Transverse colon (tissue), 4 donors: ENCODE data around the gene ANO9. TPM values are rescaled to one million over a fixed set of nuclear protein-coding genes. Genes with fewer than 3 reads are reported as not detected.

Source experiments
- DNase-seq: peaks from one replicate; pipeline ENCODE4 v3.0.0-alpha.2; 2019
- H3K27ac ChIP-seq, 4 donors: fragments of 200-600 bp; sonication (generic); 2 replicates each; pipeline ENCODE4 v1.5.1; 2016 to 2018; ENCODE audit warnings: inconsistent platforms in 4 of 4
- H3K27me3 ChIP-seq: fragments of 200-600 bp; sonication (generic); 2 replicates; pipeline ENCODE4 v1.5.1; 2017; ENCODE audit warnings: inconsistent platforms
- H3K36me3 ChIP-seq, 4 donors: fragments of 200-600 bp; sonication (generic); 2 replicates each; pipeline ENCODE4 v1.5.1; 2017 to 2019; ENCODE audit warnings: inconsistent platforms in 4 of 4
- H3K4me1 ChIP-seq, 4 donors: fragments of 200-600 bp; sonication (generic); 2 replicates each; pipeline ENCODE4 v1.5.1; 2017 to 2020; ENCODE audit warnings: inconsistent platforms in 4 of 4
- H3K4me3 ChIP-seq, 4 donors: fragments of 200-600 bp; sonication (generic); 1 replicate in 1 of 4; 2 replicates in 3 of 4; pipeline versions ENCODE4 v1.5.1 to v1.6.1; 2017 to 2019; ENCODE audit warnings: inconsistent platforms in 4 of 4
- H3K9me3 ChIP-seq, 2 donors: fragments of 200-600 bp; sonication (generic); 2 replicates each; pipeline ENCODE4 v1.5.1; 2017 to 2019; ENCODE audit warnings: inconsistent platforms in 2 of 2
- CTCF ChIP-seq, 5 experiments: fragments of 200-600 bp in 3 of 5; fragments of 450-650 bp in 2 of 5; sonication (generic) in 3 of 5; IDR thresholded peaks; 1 replicate in 2 of 5; 2 replicates in 3 of 5; pipeline ENCODE4 v1.5.1; 2016 to 2017; ENCODE audit warnings: antibody characterized with exemption in 5 of 5, inconsistent platforms in 3 of 5, mild to moderate bottlenecking in 2 of 5, moderate library complexity in 1 of 5
- EP300 ChIP-seq: sonication (generic); formaldehyde crosslinking; IDR thresholded peaks from one replicate; pipeline ENCODE4 v1.6.1; 2017; ENCODE audit warnings: antibody characterized with exemption, low read depth
- POLR2A ChIP-seq: fragments of 450-650 bp; IDR thresholded peaks from one replicate; pipeline ENCODE4 v1.6.1; 2016; ENCODE audit warnings: antibody characterized with exemption, mild to moderate bottlenecking, moderate library complexity
- POLR2AphosphoS5 ChIP-seq, 3 donors: sonication (generic); formaldehyde crosslinking; IDR thresholded peaks; one replicate each; pipeline ENCODE4 v1.6.1; 2016; ENCODE audit warnings: antibody characterized with exemption in 3 of 3
- WGBS, 2 donors: methylation state at CpG; one replicate each; pipeline ENCODE4 v1.1.5; 2018; ENCODE audit warnings: low coverage in 1 of 2; 5-methylcytosine and 5-hydroxymethylcytosine counted together
- in situ Hi-C, 4 donors: fragments of 200-750 bp; cut with MboI; loops; one replicate each; pipeline versions ENCODE4 v1.15.0 to v1.15.1; 2017; ENCODE audit warnings: low sequenced_read_pairs in 3 of 4, low pct_ligation_motif_present in 1 of 4, low pct_unique_long_range_greater_than_20kb in 1 of 4
- intact Hi-C: fragments of 100-400 bp; cut with DNase I; formaldehyde crosslinking; loops from one replicate; pipeline ENCODE4 v1.15.1; 2023; ENCODE audit warnings: low total_unique reads
- total RNA-seq, 4 donors: library from RNA; depleted of rRNA; stranded (reverse); fragments of >200 nt; gene quantifications; one replicate each; pipeline ENCODE4 v1.1.0, GENCODE V29; 2016

Gene ANO9
- total RNA-seq, 4 donors from 2014 or later, result 117 to 490 (median 296) TPM

- intact Hi-C loops, result loop anchor here (10.0 kb wide), 1 partner anchor 99 kb away; the partner anchor contains the start of gene RNH1
- Histone ChIP-seq H3K36me3 (no peaks in the 10 kb centered on the region), H3K9me3 (no peaks in the 10 kb centered on the region), H3K4me3 (peak overlapping the region; percentile 45 to 55 (median 48)), H3K27ac (peak overlapping the region; percentile 78 to 88 (median 86)), H3K27me3 (peaks cover 3% of the 10 kb centered on the region), H3K4me1 (peaks cover 8 to 22% (median 17%) of the 10 kb centered on the region in 4 donors)
- DNase-seq, result no peak
- in situ Hi-C loops, result loop anchor here in 1 of 4 donors (10.0 kb wide), 1 partner anchor 49 kb away; the partner anchor contains the start of gene PTDSS2
- 66% methylated on average over 35 of the region's 47 CpGs; no CpG with 5 or more reads in 1 of the 2 donors for WGBS, 2 donors
- TF ChIP-seq POLR2A (no peak), POLR2AphosphoS5 (IDR thresholded peaks at IDR 0.05) (peak in 1 of 3 donors; percentile 6)
Observed at GRCh38 chr11:405954-406795, 35.6 kb downstream of the ANO9 start.

DNA sequence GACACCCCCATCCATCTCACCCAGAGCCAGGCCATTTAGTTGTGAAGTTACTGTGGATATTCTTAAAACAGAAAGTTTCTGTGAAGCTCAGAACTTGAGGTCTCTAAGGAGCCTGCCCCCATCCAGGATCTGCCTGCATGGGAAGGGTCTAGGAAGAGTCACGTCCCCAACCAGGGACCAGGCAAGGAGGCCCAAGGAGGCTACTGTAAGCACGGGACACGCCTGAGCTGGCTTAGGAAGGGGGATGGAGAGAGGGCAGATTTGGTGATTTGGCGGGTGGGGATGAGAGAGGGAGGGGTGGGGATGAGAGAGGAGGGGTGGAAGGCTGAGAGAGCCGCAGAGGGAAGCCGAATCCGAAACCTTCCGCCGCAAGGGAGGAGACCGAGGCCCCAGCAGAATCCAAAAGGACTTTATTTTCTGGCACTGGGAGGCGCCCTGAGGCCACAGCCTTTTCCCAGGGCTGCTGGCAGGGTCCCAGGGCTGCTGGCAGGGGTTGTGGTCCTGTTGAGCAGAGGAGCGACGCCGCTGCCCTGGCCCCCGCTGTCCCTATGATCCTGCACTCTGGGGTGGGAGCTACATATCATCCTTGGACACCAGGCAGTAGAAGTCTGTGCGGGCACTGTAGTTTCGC, 36.4 kb downstream of the ANO9 start:
- intact Hi-C loops (loop anchor here (10.0 kb wide), 1 partner anchor 99 kb away; the partner anchor contains the start of gene RNH1), in situ Hi-C loops (loop anchor here in 1 of 4 donors (10.0 kb wide), 1 partner anchor 49 kb away; the partner anchor contains the start of gene PTDSS2)
- no peaks in the 10 kb centered on the region for H3K9me3 ChIP-seq
- WGBS, 2 donors, result 58 to 63% methylated on average over 7 to 17 of the region's 17 CpGs
- H3K4me1 ChIP-seq, result peaks cover 8 to 22% (median 17%) of the 10 kb centered on the region in 4 donors
- DNase-seq, result no peak
- no peak for TF ChIP-seq EP300
- TF ChIP-seq POLR2AphosphoS5 (IDR thresholded peaks at IDR 0.05), result no peak
- no peak for TF ChIP-seq CTCF (IDR thresholded peaks at IDR 0.05)
- peaks cover 3% of the 10 kb centered on the region for H3K27me3 ChIP-seq
- H3K36me3 ChIP-seq, result no peaks in the 10 kb centered on the region
- H3K4me3 ChIP-seq, result peak overlapping the region in 1 of 4 donors; percentile 55
- peak overlapping the region in 3 of 4 donors; percentile 10 to 87 (median 78) for H3K27ac ChIP-seq

GRCh38 chr11:404551-405264, 37.1 kb downstream of the ANO9 start:
- peaks cover 8 to 22% (median 17%) of the 10 kb centered on the region in 4 donors for H3K4me1 ChIP-seq
- no peak for DNase-seq
- intact Hi-C loops (loop anchor here (10.0 kb wide), 1 partner anchor 100 kb away; the partner anchor contains the start of gene RNH1), in situ Hi-C loops (loop anchor here in 1 of 4 donors (10.0 kb wide), 1 partner anchor 50 kb away; the partner anchor contains the start of gene PTDSS2)
- no peaks in the 10 kb centered on the region for H3K9me3 ChIP-seq
- H3K27ac ChIP-seq, result no peak overlapping the region
- H3K27me3 ChIP-seq, result peaks cover 11% of the 10 kb centered on the region
- no peak overlapping the region for H3K4me3 ChIP-seq
- no peaks in the 10 kb centered on the region for H3K36me3 ChIP-seq
- TF ChIP-seq POLR2A, result no peak
- TF ChIP-seq POLR2AphosphoS5 (IDR thresholded peaks at IDR 0.05), result no peak
- no peak for TF ChIP-seq CTCF (IDR thresholded peaks at IDR 0.05)
- TF ChIP-seq EP300, result no peak
- WGBS, 2 donors, result 87% methylated on average over 14 of the region's 14 CpGs; no CpG with 5 or more reads in 1 of the 2 donors

GRCh38 chr11:403761-404431, 37.9 kb downstream of the ANO9 start:
- Histone ChIP-seq H3K4me3 (no peak overlapping the region), H3K9me3 (no peaks in the 10 kb centered on the region), H3K27ac (no peak overlapping the region), H3K4me1 (peaks cover 8 to 22% (median 17%) of the 10 kb centered on the region in 4 donors), H3K36me3 (no peaks in the 10 kb centered on the region), H3K27me3 (peaks cover 13% of the 10 kb centered on the region)
- TF ChIP-seq POLR2AphosphoS5 (IDR thresholded peaks at IDR 0.05) (no peak), POLR2A (no peak), CTCF (IDR thresholded peaks at IDR 0.05) (no peak), EP300 (no peak)
- intact Hi-C loops, result loop anchor here (10.0 kb wide), 1 partner anchor 101 kb away; the partner anchor contains the start of gene RNH1
- WGBS, 2 donors, result 93% methylated on average over 27 of the region's 27 CpGs; no CpG with 5 or more reads in 1 of the 2 donors
- no peak for DNase-seq
- in situ Hi-C loops, result loop anchor here in 1 of 4 donors (10.0 kb wide), 1 partner anchor 51 kb away; the partner anchor contains the start of gene PTDSS2
